Mammary epithelial cell (primary cell): ENCODE data around the gene MACROD1.

Experiments
- EZH2 ChIP-seq: IDR thresholded peaks from 2 replicates; pipeline ENCODE4 v1.6.1; 2012; ENCODE audit warnings: low read length, inconsistent platforms, borderline replicate concordance
- TF ChIP-seq, protein P1 (sequence below), 2 donors: IDR thresholded peaks in 1 of 2; conservative IDR thresholded peaks in 1 of 2; 2 replicates each; pipeline ENCODE4 v1.5.1; 2011 to 2012; ENCODE audit warnings: inconsistent platforms in 2 of 2, low read length in 2 of 2, mild to moderate bottlenecking in 2 of 2, control low read depth in 1 of 2, low read depth in 1 of 2; ENCODE audit not compliant: insufficient read depth in 1 of 2; ENCODE audit errors: extremely low read depth in 1 of 2

DNA sequence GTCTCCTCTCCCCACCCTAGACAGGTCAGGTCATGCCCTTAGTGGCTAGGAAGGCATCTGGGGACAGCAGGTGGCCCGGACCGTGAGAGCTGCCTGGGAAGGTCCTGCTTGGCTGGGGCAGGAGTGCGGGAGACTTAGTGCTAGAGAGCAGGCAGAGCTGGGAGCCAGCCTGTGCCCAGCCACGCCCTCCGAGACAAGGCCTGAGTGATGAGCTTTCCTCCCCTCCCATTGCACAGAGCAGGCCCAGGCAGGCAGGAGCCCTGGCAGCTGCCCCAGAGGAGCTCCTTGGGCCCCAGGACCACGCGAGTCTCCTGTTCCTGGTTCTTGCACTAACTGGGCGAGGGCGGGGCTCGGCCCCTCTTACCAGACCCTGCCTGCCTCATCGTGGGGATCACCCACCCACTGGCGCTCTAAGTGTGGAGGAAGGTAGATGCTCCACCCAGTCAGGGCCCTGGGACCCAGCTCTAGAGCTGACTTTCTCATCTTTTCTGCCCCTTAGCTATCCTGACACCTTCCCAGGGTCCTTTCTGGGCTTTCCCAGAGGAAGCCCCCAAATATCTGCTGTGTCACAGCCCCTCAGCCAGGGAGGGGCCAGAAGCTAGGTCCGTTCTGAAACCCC, 44.9 kb downstream of the MACROD1 start:
- TF ChIP-seq, protein P1, sequence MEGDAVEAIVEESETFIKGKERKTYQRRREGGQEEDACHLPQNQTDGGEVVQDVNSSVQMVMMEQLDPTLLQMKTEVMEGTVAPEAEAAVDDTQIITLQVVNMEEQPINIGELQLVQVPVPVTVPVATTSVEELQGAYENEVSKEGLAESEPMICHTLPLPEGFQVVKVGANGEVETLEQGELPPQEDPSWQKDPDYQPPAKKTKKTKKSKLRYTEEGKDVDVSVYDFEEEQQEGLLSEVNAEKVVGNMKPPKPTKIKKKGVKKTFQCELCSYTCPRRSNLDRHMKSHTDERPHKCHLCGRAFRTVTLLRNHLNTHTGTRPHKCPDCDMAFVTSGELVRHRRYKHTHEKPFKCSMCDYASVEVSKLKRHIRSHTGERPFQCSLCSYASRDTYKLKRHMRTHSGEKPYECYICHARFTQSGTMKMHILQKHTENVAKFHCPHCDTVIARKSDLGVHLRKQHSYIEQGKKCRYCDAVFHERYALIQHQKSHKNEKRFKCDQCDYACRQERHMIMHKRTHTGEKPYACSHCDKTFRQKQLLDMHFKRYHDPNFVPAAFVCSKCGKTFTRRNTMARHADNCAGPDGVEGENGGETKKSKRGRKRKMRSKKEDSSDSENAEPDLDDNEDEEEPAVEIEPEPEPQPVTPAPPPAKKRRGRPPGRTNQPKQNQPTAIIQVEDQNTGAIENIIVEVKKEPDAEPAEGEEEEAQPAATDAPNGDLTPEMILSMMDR (conservative IDR thresholded peaks at IDR 0.05 in 1 of 2, IDR thresholded peaks at IDR 0.05 in 1 of 2; ENCODE audit: extremely low read depth in 1 of 2, insufficient read depth in 1 of 2, low read depth in 1 of 2, low read length in 2 of 2) = no peak
- TF ChIP-seq EZH2 = no peak
